ENCODE measurements around the gene WIPF1.

DNA sequence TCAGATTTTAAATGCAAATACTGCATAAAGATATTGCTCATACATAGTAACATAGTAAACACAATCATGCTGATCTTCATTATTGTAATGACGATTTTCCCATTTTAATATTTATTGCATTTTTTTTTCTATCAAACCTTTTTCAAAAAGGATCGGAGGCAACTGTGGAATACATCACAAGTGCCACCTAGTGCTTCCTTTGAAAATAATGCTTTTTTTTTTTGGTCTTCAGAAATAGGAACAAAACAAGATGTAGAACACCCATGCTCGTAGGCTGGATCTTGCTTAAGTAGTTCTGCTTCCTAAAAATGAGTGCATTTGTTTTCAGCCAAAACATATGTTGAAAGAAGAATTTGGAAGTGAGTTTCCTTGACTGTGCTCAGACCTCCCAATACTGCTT, 75.1 kb downstream of the WIPF1 start:
- TF ChIP-seq CTCF (optimal IDR thresholded peaks at IDR 0.05 in 1 of 3, IDR thresholded peaks at IDR 0.05 in 1 of 3, conservative IDR thresholded peaks at IDR 0.05 in 1 of 3; ENCODE audit: extremely low read depth in 1 of 3, insufficient read depth in 2 of 3, low read length in 3 of 3) (peak in 1 of 3 experiments; percentile 30), EZH2 (IDR thresholded peaks at IDR 0.05; ENCODE audit: low read length) (no peak)

All from keratinocyte (primary cell).